ENCODE results near the gene RFLNA.

RFLNA gene

DNA sequence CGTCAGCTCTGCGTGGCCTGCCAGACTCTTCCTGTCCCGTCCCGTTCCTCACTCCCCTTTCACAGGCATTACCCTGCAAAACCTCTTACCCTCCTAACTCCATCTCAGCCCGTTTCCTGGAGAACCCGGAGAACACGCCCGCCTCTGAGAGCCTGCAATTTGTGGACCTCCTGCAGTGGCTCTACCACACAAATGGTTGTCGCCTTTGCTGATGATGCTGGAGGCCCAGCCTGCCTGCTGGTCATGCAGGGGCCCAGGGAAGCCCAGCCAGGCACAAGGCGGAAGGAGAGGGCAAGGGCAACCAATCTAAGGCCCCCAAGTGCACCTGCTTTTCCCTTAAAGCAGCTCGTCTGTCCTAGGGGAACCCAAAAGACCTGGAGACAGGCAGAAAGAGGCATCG is 22.5 kb downstream of the RFLNA start:
- TF ChIP-seq CREB1 (IDR thresholded peaks at IDR 0.05; ENCODE audit: low read depth) (no peak), RAD21 (IDR thresholded peaks at IDR 0.05; ENCODE audit: low read depth) (no peak), CEBPB (IDR thresholded peaks at IDR 0.05) (no peak), TCF12 (IDR thresholded peaks at IDR 0.05; ENCODE audit: low read depth) (no peak), EP300 (IDR thresholded peaks at IDR 0.05; ENCODE audit: borderline replicate concordance) (no peak), TEAD4 (IDR thresholded peaks at IDR 0.05) (no peak), NFIC (IDR thresholded peaks at IDR 0.05) (no peak), YY1 (IDR thresholded peaks at IDR 0.05; ENCODE audit: low read depth) (no peak), FOXM1 (IDR thresholded peaks at IDR 0.05; ENCODE audit: borderline replicate concordance, low read depth) (no peak), ZBTB7A (IDR thresholded peaks at IDR 0.05; ENCODE audit: low read depth) (no peak), EGR1 (IDR thresholded peaks at IDR 0.05) (no peak), TAF1 (IDR thresholded peaks at IDR 0.05; ENCODE audit: low read depth) (no peak)
- TF ChIP-seq, protein P1, sequence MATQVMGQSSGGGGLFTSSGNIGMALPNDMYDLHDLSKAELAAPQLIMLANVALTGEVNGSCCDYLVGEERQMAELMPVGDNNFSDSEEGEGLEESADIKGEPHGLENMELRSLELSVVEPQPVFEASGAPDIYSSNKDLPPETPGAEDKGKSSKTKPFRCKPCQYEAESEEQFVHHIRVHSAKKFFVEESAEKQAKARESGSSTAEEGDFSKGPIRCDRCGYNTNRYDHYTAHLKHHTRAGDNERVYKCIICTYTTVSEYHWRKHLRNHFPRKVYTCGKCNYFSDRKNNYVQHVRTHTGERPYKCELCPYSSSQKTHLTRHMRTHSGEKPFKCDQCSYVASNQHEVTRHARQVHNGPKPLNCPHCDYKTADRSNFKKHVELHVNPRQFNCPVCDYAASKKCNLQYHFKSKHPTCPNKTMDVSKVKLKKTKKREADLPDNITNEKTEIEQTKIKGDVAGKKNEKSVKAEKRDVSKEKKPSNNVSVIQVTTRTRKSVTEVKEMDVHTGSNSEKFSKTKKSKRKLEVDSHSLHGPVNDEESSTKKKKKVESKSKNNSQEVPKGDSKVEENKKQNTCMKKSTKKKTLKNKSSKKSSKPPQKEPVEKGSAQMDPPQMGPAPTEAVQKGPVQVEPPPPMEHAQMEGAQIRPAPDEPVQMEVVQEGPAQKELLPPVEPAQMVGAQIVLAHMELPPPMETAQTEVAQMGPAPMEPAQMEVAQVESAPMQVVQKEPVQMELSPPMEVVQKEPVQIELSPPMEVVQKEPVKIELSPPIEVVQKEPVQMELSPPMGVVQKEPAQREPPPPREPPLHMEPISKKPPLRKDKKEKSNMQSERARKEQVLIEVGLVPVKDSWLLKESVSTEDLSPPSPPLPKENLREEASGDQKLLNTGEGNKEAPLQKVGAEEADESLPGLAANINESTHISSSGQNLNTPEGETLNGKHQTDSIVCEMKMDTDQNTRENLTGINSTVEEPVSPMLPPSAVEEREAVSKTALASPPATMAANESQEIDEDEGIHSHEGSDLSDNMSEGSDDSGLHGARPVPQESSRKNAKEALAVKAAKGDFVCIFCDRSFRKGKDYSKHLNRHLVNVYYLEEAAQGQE (IDR thresholded peaks at IDR 0.05; ENCODE audit: low read depth), result no peak
- TF ChIP-seq, protein P2, sequence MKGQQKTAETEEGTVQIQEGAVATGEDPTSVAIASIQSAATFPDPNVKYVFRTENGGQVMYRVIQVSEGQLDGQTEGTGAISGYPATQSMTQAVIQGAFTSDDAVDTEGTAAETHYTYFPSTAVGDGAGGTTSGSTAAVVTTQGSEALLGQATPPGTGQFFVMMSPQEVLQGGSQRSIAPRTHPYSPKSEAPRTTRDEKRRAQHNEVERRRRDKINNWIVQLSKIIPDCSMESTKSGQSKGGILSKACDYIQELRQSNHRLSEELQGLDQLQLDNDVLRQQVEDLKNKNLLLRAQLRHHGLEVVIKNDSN (IDR thresholded peaks at IDR 0.05), result no peak
- TF ChIP-seq, protein P3, sequence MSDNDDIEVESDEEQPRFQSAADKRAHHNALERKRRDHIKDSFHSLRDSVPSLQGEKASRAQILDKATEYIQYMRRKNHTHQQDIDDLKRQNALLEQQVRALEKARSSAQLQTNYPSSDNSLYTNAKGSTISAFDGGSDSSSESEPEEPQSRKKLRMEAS (IDR thresholded peaks at IDR 0.05), result no peak

DNA sequence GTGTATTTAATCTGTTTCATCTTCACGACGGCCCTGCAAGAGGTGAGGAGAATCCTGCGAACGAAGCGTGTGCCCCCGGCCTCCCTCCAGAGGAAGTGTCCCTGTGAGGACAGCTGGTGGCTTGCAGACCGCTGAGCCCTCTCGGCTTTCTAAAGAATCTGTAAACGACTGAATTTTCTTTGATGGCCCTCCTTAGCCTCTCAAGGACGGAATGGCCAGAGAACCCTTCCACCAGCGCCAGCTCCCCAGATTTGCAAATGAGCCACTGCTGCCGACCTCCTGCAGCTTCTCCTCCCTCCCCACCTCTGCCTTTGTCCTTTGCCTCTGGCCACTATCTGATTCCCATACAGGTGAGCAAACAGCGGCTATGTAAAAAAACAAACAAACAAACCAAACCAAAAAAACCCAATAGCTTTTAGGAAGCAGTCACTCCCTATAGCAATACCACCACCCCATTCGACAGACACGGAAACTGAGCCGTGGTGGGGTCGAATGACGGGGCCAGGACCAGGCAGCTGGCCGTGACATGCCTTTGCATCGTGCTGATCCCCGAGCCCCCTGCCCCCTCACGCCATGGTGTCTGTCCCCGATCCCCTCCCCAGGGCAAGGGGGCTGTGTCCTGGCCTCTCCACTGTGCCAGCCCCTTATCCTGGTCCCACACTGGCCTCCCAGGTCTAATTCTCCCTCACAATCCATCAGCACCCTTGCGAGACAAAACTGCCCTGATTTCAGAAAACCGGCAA is 23.6 kb downstream of the RFLNA start:
- TF ChIP-seq, protein P1 (IDR thresholded peaks at IDR 0.05; ENCODE audit: low read depth), result no peak
- TF ChIP-seq ZBTB7A (IDR thresholded peaks at IDR 0.05; ENCODE audit: low read depth) (no peak), TAF1 (IDR thresholded peaks at IDR 0.05; ENCODE audit: low read depth) (no peak)

DNA sequence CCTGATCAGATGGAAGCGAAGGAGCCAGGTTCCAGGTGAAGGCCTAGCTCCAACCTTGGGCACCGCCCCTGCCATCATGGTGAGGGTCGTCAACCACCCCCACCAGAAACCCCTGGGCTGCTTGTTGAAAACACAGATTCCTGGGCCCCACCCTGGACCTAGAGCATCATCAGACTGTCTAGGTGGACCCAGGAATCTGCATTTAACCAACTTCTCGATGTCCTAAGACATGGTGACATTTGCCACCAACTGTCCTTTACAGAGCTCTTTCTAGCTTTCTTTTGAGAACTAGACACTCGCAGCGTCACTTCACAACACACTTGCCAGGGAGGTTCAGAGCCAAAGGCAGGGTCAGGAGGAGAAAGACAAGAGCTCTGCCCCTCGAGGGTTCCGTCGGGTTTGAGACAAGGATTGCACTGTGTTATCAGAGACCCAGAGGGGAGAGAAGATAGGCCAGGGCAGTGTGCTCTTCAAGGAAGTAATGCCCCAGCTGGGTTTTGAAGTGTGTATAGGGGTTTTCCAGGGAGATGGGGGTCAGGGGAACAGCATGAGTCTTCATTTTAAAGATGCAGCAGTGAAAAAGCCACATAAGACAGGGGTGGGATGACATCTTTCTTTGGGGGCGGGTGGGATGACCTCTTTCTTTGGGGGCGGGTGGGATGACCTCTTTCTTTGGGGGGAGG is 24.6 kb downstream of the RFLNA start:
- TF ChIP-seq, protein P2 (IDR thresholded peaks at IDR 0.05), result no peak
- TF ChIP-seq TCF12 (IDR thresholded peaks at IDR 0.05; ENCODE audit: low read depth) (no peak), EP300 (IDR thresholded peaks at IDR 0.05; ENCODE audit: borderline replicate concordance) (no peak), EGR1 (IDR thresholded peaks at IDR 0.05) (no peak), ZBTB7A (IDR thresholded peaks at IDR 0.05; ENCODE audit: low read depth) (no peak), CREB1 (IDR thresholded peaks at IDR 0.05; ENCODE audit: low read depth) (no peak), TEAD4 (IDR thresholded peaks at IDR 0.05) (no peak), RAD21 (IDR thresholded peaks at IDR 0.05; ENCODE audit: low read depth) (no peak), TAF1 (IDR thresholded peaks at IDR 0.05; ENCODE audit: low read depth) (no peak), FOXM1 (IDR thresholded peaks at IDR 0.05; ENCODE audit: borderline replicate concordance, low read depth) (no peak)
- TF ChIP-seq, protein P3 (IDR thresholded peaks at IDR 0.05), result no peak

DNA sequence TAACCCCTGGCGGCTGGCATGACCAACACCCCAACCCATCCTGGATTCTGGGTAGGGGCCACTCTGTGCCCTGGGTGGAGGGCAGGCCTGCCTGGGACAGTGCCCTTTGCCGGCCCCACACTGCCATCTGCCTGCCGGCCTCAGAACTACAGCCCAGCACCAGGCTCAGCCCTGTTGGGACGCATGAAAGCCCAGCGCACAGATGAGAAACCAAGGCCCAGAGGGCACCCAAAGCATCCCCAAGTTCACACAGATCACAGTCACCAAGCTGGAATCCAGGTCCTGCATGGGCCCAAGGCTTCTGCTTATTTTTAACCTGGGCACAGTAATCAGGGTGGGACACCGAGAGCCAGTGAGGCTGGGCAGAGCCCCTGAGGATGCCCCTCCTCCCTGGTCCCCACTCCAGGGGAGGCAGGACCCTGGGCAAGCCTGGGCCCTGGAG is 26.2 kb downstream of the RFLNA start:
- TF ChIP-seq TEAD4 (IDR thresholded peaks at IDR 0.05) (no peak), RAD21 (IDR thresholded peaks at IDR 0.05; ENCODE audit: low read depth) (peak; percentile 90)

DNA sequence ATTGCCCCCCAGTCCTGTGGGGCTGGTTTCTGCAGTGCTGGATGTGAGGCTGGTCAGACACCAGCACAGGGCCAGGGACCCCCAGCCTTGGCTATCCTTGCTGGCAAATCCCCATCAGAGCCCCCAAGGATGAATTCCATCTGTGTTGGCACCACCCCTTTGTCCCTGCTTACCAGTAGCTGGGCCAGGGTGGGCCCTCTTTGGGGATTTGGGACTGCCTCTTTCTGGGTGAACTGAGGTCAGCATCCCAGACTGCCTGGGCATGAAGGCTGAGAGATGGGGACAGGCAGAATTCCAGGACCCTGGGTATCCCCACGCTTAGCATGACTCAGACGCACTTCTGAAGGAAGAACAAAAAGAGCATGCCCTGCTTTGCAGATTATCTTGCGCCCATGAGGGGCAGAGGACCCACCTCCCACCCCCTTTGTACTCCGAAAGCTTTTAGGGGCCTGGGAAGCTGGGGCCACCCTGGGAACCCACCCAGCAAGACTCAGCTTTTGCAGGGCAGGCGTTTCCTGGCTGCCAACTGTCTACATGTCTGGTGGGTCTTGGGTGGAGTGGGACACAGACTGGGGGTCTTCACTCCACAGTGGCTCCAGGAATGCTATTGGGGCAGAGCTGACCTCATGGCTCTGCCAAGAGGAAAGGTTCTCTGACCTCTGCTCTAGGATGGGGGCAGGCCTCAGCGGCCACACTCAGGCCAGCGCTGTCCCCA is 26.8 kb downstream of the RFLNA start:
- TF ChIP-seq EP300 (IDR thresholded peaks at IDR 0.05; ENCODE audit: borderline replicate concordance) (no peak), CEBPB (IDR thresholded peaks at IDR 0.05) (no peak), NFIC (IDR thresholded peaks at IDR 0.05) (no peak), YY1 (IDR thresholded peaks at IDR 0.05; ENCODE audit: low read depth) (no peak), TEAD4 (IDR thresholded peaks at IDR 0.05) (no peak), TAF1 (IDR thresholded peaks at IDR 0.05; ENCODE audit: low read depth) (no peak), EGR1 (IDR thresholded peaks at IDR 0.05) (no peak), RAD21 (IDR thresholded peaks at IDR 0.05; ENCODE audit: low read depth) (no peak), CREB1 (IDR thresholded peaks at IDR 0.05; ENCODE audit: low read depth) (no peak), FOXM1 (IDR thresholded peaks at IDR 0.05; ENCODE audit: borderline replicate concordance, low read depth) (no peak), ZBTB7A (IDR thresholded peaks at IDR 0.05; ENCODE audit: low read depth) (no peak; the same call in none of the 2 replicates)
- TF ChIP-seq, protein P2 (IDR thresholded peaks at IDR 0.05), result no peak
- TF ChIP-seq, protein P1 (IDR thresholded peaks at IDR 0.05; ENCODE audit: low read depth), result no peak
- TF ChIP-seq, protein P3 (IDR thresholded peaks at IDR 0.05), result no peak

Data from Ishikawa (cell line).